Loucy (cell line): ENCODE results near the gene ACSM6.

Experiments used
- H2AFZ ChIP-seq: fragments of 200-600 bp; sonication (generic); 2 replicates; pipeline ENCODE4 v1.6.0; 2016; ENCODE audit warnings: antibody characterized with exemption, mild to moderate bottlenecking, low read length, moderate library complexity
- H3F3A ChIP-seq: fragments of 200-600 bp; 2 replicates; pipeline ENCODE4 v1.6.0; 2016; ENCODE audit warnings: antibody characterized with exemption, low read depth, mild to moderate bottlenecking
- H3K27me3 ChIP-seq: fragments of 200-600 bp; sonication (generic); 2 replicates; pipeline ENCODE4 v1.6.1; 2014; ENCODE audit warnings: low read length, mild to moderate bottlenecking; ENCODE audit not compliant: insufficient read depth, poor library complexity, severe bottlenecking
- H3K36me3 ChIP-seq: fragments of 200-600 bp; sonication (generic); 2 replicates; pipeline ENCODE4 v1.6.1; 2016; ENCODE audit warnings: low read length; ENCODE audit not compliant: insufficient read depth
- H3K4me1 ChIP-seq: fragments of 200-600 bp; sonication (generic); 2 replicates; pipeline ENCODE4 v1.5.1; 2014; ENCODE audit warnings: low read length, mild to moderate bottlenecking; ENCODE audit not compliant: insufficient read depth, poor library complexity, severe bottlenecking
- H3K4me2 ChIP-seq: fragments of 200-600 bp; sonication (generic); 2 replicates; pipeline ENCODE4 v1.6.0; 2014; ENCODE audit warnings: antibody characterized with exemption, low read length, low read depth, mild to moderate bottlenecking; ENCODE audit not compliant: poor library complexity, severe bottlenecking
- H3K4me3 ChIP-seq: fragments of 200-600 bp; sonication (generic); 2 replicates; pipeline ENCODE4 v1.5.1; 2014; ENCODE audit warnings: low read length, mild to moderate bottlenecking, mixed read lengths; ENCODE audit not compliant: poor library complexity, severe bottlenecking
- H3K79me2 ChIP-seq: fragments of 200-600 bp; sonication (generic); 2 replicates; pipeline ENCODE4 v1.6.1; 2014; ENCODE audit warnings: low read length; ENCODE audit not compliant: insufficient read depth
- H3K9ac ChIP-seq: fragments of 200-600 bp; sonication (generic); 2 replicates; pipeline ENCODE4 v1.6.0; 2014; ENCODE audit warnings: mild to moderate bottlenecking, low read depth, low read length, moderate library complexity; ENCODE audit not compliant: poor library complexity, severe bottlenecking
- H3K9me2 ChIP-seq: fragments of 200-600 bp; sonication (generic); replicated peaks from 2 replicates; pipeline ENCODE4 v1.6.1; 2016; ENCODE audit warnings: low read depth, low read length, mixed read lengths
- H3K9me3 ChIP-seq: fragments of 200-600 bp; sonication (generic); 2 replicates; pipeline ENCODE4 v1.6.1; 2014; ENCODE audit warnings: mild to moderate bottlenecking, antibody characterized with exemption, low read length, low read depth; ENCODE audit not compliant: insufficient read depth
- H4K20me1 ChIP-seq: fragments of 200-600 bp; sonication (generic); 2 replicates; pipeline ENCODE4 v1.6.0; 2014; ENCODE audit warnings: antibody characterized with exemption, low read length, mild to moderate bottlenecking; ENCODE audit not compliant: insufficient read depth, poor library complexity, severe bottlenecking
- EZH2phosphoT487 ChIP-seq: fragments of 200-600 bp; IDR thresholded peaks from 2 replicates; pipeline ENCODE4 v1.6.1; 2018; ENCODE audit warnings: antibody characterized with exemption, mild to moderate bottlenecking, moderate library complexity, borderline replicate concordance
- TF ChIP-seq, protein P1 (sequence below): fragments of 200-600 bp; sonication (generic); conservative IDR thresholded peaks from 2 replicates; pipeline ENCODE4 v1.5.1; 2014; ENCODE audit warnings: mild to moderate bottlenecking, antibody characterized with exemption, low read length

The ACSM6 gene

GRCh38 chr10:95247200-95247880 is 53.3 kb downstream of the ACSM6 start:
- Histone ChIP-seq H2AFZ (peak overlapping the region; percentile 52), H4K20me1 (no peaks in the 10 kb centered on the region), H3K9me2 (no peaks in the 10 kb centered on the region), H3K36me3 (no peaks in the 10 kb centered on the region), H3K4me1 (peaks cover 29% of the 10 kb centered on the region), H3K79me2 (no peaks in the 10 kb centered on the region), H3K9ac (peak overlapping the region; percentile 64), H3F3A (no peaks in the 10 kb centered on the region), H3K4me3 (no peak overlapping the region), H3K9me3 (no peaks in the 10 kb centered on the region), H3K27me3 (no peaks in the 10 kb centered on the region), H3K4me2 (peak overlapping the region; percentile 41)
- no peak for TF ChIP-seq EZH2phosphoT487
- TF ChIP-seq, protein P1, sequence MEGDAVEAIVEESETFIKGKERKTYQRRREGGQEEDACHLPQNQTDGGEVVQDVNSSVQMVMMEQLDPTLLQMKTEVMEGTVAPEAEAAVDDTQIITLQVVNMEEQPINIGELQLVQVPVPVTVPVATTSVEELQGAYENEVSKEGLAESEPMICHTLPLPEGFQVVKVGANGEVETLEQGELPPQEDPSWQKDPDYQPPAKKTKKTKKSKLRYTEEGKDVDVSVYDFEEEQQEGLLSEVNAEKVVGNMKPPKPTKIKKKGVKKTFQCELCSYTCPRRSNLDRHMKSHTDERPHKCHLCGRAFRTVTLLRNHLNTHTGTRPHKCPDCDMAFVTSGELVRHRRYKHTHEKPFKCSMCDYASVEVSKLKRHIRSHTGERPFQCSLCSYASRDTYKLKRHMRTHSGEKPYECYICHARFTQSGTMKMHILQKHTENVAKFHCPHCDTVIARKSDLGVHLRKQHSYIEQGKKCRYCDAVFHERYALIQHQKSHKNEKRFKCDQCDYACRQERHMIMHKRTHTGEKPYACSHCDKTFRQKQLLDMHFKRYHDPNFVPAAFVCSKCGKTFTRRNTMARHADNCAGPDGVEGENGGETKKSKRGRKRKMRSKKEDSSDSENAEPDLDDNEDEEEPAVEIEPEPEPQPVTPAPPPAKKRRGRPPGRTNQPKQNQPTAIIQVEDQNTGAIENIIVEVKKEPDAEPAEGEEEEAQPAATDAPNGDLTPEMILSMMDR, result no peak

- no peaks in the 10 kb centered on the region for H3K36me3 ChIP-seq
- H3K9me2 ChIP-seq, result no peaks in the 10 kb centered on the region
- no peaks in the 10 kb centered on the region for H4K20me1 ChIP-seq
- H3K4me1 ChIP-seq, result peaks cover 36% of the 10 kb centered on the region
- no peak overlapping the region for H3K4me3 ChIP-seq
- no peaks in the 10 kb centered on the region for H3K79me2 ChIP-seq
- H3K4me2 ChIP-seq, result peak overlapping the region; percentile 41
- H3K9ac ChIP-seq, result peak overlapping the region; percentile 64
- H3F3A ChIP-seq, result no peaks in the 10 kb centered on the region
- TF ChIP-seq, protein P1, result no peak
- TF ChIP-seq EZH2phosphoT487, result no peak
- H2AFZ ChIP-seq, result peak overlapping the region; percentile 52; the same call in 1 of the 2 replicates
- H3K9me3 ChIP-seq, result no peaks in the 10 kb centered on the region
- H3K27me3 ChIP-seq, result no peaks in the 10 kb centered on the region
Observed at GRCh38 chr10:95247881-95248583, 54.0 kb downstream of the ACSM6 start.

DNA sequence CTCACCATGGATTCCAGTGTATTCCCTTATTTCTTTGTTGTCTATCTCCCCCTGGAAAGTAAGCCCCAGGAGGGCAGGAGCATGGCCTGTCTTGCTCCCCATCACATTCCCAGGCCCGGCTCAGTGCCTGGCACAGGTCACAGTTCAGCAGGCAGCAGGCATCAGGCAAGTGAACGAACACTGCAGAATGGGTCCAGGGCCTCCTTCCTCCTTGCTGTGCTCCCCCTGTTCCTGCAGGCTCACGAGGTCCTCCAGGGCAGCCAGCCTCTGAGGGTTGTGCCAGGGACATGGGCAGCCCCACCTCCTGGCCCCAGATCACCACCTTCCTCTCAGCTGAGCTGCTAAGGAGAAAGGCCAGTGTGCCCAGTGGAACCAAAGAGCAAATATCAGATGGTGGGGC is 55.0 kb downstream of the ACSM6 start:
- H4K20me1 ChIP-seq, result no peaks in the 10 kb centered on the region
- peaks cover 45% of the 10 kb centered on the region for H3K4me1 ChIP-seq
- H3K4me3 ChIP-seq, result no peak overlapping the region
- peak overlapping the region; percentile 67 for H3K9ac ChIP-seq
- H3K79me2 ChIP-seq, result no peaks in the 10 kb centered on the region
- H3K27me3 ChIP-seq, result no peaks in the 10 kb centered on the region
- no peak overlapping the region for H3K4me2 ChIP-seq
- no peaks in the 10 kb centered on the region for H3K36me3 ChIP-seq
- no peaks in the 10 kb centered on the region for H3K9me3 ChIP-seq
- H3K9me2 ChIP-seq, result no peaks in the 10 kb centered on the region
- no peaks in the 10 kb centered on the region for H3F3A ChIP-seq
- no peak for TF ChIP-seq EZH2phosphoT487
- TF ChIP-seq, protein P1, result no peak
- H2AFZ ChIP-seq, result 0 out of 2 replicates have a peak overlapping the region, but pooled peaks have one; percentile 29
